Measurements from ENCODE around the gene ASB18.

The ASB18 gene

GRCh38 chr2:236161531-236161930 is 102.7 kb downstream of the ASB18 start:
- DNase-seq: no peak

- no peak for DNase-seq
Measured at GRCh38 chr2:236161082-236161462, 103.1 kb downstream of the ASB18 start.

DNA sequence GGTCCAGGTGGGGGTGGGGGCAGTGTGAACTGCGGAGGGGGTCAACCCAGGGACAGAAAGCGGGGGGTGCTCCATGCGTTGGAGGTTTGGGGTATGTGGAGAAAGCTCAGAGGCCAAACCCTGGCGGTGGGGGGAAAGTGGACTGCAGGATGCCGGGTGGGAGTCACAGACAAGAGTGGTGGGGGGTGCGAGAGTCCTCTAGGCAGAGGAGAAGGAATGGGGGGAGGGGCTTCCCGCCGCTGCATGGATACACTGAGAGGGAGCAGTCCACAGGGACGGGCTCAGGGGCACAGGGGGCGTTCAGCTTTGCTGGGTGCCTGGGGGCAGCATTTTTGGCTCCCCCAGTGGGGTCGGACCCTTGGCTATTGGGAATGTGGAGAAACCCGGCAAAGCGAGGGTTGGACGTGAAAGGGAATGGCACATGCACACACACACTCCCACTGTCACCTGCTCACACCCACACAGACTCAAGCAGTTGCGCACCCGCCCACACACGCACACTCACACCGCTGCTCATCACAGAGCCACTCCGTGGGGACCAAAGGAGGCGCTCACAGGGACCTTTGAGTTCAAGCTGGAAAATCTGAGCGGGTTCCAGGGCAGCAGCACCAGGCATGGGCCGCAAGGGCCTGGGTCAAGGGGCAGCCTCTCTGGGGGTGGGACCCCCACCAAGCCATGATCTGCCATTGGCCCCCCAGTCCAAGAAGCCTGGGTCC is 103.7 kb downstream of the ASB18 start:
- DNase-seq: no peak

- DNase-seq: no peak
Measured at GRCh38 chr2:236159778-236160170, 104.4 kb downstream of the ASB18 start.

DNA sequence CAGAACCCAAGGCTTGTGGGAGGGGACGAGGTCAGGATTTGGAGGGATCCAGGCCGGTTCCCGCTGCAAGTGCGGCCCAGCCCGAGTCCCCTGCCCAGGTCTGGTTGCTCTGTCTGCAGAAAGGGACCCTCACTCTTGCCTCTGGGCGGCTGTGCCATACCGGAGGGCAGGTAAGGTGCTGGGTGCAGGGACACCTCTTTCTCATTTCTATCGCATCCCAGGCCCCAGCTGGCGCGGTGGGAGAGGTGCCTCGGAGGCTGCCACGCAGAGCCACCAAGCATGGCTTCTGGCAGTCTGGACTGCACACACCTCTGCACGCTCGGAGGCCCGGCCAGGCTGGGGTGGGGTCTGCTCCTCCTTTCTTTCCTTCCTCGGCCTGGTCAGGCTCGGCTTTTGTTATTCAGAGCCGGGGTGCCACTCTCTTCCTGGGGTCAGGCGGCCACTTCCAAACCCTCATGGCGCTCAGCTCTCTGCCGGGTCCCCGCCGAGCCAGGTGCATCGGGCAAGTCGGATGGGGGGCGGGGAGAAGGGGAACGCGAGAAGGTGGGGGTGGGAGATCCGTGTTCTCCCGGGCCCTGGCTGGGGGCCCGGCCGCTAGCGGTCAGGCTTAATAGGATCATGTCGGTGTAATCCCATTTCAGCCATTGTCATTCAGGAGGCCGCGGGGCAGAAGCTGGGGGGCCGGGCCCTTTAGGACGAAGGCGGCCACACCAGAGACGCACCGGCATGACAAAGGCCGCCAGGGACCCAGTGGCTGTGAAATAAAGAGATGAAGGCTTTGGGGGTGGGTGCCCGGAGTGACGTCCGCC is 105.0 kb downstream of the ASB18 start:
- no peak for DNase-seq

- DNase-seq: no peak
Measured at GRCh38 chr2:236157815-236158498, 106.2 kb downstream of the ASB18 start.

DNA sequence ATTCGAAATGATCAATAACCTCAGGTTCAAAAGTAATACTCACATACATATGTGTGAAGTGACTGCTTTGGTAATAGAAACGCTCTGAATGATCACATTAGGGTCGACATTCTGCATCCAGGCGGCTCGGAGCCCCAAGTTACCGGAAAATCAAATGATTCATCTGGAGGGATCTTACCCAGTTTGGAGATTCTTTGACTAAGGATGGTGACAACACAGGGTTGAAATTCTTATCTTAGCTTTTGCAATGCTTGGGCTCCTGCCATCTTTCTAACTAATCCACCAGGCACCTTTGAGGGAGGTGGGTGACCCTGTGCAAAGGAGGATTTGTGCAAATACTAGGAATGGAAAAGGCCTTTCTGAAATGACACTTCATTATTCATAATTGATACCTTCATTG is 106.8 kb downstream of the ASB18 start:
- DNase-seq: no peak

DNA sequence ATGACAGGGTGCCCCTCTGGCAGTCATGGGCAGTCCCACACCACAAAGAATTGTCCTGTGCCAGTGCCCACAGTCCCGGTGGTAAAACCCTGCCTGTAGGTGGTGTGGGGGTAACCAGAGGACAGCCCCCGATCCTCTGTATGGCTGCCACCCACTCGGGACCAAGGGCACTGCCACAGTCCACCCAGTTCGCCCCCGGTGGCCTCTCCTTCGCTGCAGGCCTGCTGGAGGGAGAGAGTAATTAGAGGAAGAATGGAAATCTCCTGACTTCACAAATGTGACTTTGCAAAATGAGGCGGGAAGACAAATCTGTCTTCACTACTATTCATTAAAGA is 107.4 kb downstream of the ASB18 start:
- DNase-seq: no peak

DNA sequence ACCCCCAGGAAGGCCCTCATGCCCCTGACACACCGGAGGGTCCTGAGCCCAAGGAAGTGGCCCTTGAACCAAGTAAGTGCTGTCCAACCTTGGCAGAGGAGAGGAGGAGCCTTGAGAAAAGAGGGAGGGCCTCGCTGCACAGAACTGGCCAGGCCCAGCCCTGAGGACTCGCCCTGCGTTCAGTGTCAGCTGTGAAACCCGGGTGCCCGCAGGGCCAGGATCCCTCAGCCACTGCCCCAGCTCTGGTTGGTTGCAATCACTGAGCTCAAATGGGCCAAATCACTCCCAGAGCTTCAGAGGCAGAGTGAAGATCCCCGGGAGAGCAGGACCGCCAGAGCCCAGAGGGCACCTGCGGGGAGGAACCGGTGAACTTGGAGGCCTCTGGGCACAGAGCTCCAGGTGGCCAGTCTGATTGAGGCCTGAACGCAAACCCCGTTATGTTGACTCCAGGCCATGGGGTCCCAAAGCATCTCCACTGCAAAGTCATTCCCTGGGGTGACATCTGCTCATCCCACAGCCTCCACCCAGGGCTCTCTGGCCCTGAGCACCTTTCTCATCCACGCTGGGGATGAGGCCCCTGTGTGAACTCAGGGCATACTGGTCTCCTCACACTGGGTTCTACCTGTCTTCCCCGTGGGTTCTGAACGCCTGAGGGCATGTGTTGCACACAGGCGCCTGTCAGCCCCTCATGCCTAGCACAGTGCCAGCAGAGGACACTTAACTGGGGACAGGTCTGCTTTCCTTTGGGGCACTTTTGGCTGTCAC is 107.9 kb downstream of the ASB18 start:
- DNase-seq: no peak

GRCh38 chr2:236155406-236155805 is 108.8 kb downstream of the ASB18 start:
- DNase-seq: no peak

DNA sequence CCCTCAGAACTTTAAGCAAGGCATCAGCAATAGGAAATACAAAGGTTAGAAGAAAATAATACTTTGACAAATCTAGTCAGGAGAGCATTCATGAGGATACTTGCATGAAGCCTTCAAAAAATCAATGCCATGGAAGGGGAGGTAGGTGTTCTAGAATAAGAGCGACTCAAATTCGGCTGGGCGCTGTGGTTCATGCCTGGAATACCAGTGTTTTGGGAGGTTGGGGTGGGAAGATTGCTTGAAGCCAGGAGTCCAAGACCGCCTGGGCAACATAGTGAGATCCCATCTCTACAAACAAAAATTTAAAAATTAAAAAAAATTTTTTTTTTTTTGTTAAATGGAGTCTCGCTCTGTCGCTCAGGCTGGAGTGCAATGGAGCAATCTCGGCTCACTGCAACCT is 117.8 kb downstream of the ASB18 start:
- no peak for DNase-seq

GRCh38 chr2:236143811-236144210 is 120.4 kb downstream of the ASB18 start:
- DNase-seq: no peak

All from activated naive CD4-positive, alpha-beta T cell (primary cell).